Transverse colon (tissue), 4 donors: ENCODE data around the gene FCGBP.
"Not testable (repeated sequence)": the region's sequence is repeated elsewhere in the genome, so short reads cannot be mapped to it uniquely, and the experiment has no call there.

ENCODE experiments used
- POLR2A ChIP-seq: fragments of 450-650 bp; IDR thresholded peaks from one replicate; pipeline ENCODE4 v1.6.1; 2016; ENCODE audit warnings: antibody characterized with exemption, mild to moderate bottlenecking, moderate library complexity
- POLR2AphosphoS5 ChIP-seq, 3 donors: sonication (generic); formaldehyde crosslinking; IDR thresholded peaks; one replicate each; pipeline ENCODE4 v1.6.1; 2016; ENCODE audit warnings: antibody characterized with exemption in 3 of 3
- TF ChIP-seq, protein P1 (sequence below), 5 experiments: fragments of 200-600 bp in 3 of 5; fragments of 450-650 bp in 2 of 5; sonication (generic) in 3 of 5; IDR thresholded peaks; 1 replicate in 2 of 5; 2 replicates in 3 of 5; pipeline ENCODE4 v1.5.1; 2016 to 2017; ENCODE audit warnings: antibody characterized with exemption in 5 of 5, inconsistent platforms in 3 of 5, mild to moderate bottlenecking in 2 of 5, moderate library complexity in 1 of 5

DNA sequence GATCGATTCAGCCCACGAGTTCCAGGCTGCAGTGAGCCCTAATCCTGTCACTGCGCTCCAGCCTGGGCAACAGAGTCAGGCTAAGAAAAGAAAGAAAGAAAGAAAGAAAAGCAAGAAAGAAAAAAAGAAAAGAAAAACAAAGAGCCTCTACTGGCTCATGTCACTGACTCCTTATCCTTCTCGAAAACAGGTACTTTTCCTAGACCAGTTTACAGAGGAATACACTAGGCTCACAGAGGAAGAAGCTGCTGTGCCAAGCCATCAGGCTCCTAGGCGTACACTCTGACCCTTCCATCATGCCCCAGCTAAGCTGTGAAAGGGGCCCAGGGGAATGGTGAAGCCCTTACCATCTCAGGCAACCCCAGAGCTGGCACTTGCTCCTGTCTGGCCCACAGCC, 41.9 kb downstream of the FCGBP start:
- TF ChIP-seq, protein P1, sequence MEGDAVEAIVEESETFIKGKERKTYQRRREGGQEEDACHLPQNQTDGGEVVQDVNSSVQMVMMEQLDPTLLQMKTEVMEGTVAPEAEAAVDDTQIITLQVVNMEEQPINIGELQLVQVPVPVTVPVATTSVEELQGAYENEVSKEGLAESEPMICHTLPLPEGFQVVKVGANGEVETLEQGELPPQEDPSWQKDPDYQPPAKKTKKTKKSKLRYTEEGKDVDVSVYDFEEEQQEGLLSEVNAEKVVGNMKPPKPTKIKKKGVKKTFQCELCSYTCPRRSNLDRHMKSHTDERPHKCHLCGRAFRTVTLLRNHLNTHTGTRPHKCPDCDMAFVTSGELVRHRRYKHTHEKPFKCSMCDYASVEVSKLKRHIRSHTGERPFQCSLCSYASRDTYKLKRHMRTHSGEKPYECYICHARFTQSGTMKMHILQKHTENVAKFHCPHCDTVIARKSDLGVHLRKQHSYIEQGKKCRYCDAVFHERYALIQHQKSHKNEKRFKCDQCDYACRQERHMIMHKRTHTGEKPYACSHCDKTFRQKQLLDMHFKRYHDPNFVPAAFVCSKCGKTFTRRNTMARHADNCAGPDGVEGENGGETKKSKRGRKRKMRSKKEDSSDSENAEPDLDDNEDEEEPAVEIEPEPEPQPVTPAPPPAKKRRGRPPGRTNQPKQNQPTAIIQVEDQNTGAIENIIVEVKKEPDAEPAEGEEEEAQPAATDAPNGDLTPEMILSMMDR (IDR thresholded peaks at IDR 0.05) = not testable (repeated sequence)
- TF ChIP-seq POLR2AphosphoS5 (IDR thresholded peaks at IDR 0.05); POLR2A: not testable (repeated sequence)
